Dermis blood vessel endothelial cell (primary cell): ENCODE measurements around the gene MYO5B. TPM values are rescaled to one million over a fixed set of nuclear protein-coding genes. Genes with fewer than 3 reads are reported as not detected.

ENCODE experiments used
- DNase-seq: peaks from one replicate; pipeline ENCODE4 v3.0.0; 2010
- total RNA-seq: library from RNA; depleted of rRNA; stranded (reverse); fragments of >200 nt; gene quantifications from 2 replicates; pipeline ENCODE4 v1.2.3, GENCODE V29; 2014

MYO5B gene
- total RNA-seq, 1 donor from 2014 or later, result 0.85 TPM

GRCh38 chr18:50144540-50144939 lies 50.4 kb downstream of the MYO5B start:
- no peak for DNase-seq

DNA sequence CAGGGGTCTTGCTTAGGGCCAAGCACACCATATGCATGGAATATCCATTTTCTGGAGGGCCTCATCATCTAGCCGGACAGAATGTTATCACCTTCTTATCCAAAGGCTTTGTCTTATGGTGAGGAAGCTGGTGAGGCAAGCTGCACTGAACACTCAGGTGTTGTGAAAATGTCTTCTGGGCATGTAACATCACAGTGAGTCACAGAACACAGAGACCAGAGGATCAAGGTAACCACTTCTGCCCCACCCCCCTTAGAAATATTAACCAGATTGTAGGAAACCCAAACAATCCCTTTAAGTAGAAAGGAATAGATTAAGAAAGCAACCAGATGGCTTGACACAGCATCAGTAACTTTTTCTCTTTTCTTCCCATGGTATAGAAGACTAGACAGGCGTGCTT lies 51.1 kb downstream of the MYO5B start:
- DNase-seq, result no peak

- no peak for DNase-seq
Observed at GRCh38 chr18:50143294-50143693, 51.7 kb downstream of the MYO5B start.

DNA sequence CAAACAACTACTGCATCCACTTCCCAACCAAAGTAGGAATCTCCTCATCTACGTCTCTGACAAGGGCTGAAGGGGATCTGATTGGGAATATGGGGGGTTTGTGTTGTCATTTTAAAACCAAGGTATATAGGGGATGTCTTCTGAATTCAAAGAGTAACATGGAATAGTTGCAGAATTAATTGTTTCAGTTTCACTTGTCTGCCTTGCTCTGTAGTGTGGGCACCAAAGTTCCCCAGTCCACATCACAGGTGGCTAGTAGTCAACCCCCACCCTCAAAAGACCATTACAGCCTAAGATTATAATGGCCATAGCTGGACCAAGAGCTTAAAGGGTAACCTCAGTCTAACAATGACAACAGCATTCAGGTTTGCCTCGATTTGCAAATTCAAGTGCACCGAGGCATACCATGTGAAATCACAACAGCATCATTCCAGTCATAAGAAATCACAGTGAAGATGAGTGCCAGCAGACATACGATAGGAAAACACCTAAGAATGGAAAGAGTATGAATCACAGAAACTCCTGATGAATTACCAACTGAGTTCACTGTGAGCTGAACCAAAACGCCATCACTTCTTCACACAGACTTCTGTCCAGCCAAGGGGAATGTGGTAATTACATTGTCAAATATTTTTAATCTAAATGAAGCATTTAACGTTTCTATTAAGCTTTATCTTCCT lies 52.4 kb downstream of the MYO5B start:
- DNase-seq, result no peak

- DNase-seq, result no peak
Observed at GRCh38 chr18:50138181-50139064, 56.5 kb downstream of the MYO5B start.

DNA sequence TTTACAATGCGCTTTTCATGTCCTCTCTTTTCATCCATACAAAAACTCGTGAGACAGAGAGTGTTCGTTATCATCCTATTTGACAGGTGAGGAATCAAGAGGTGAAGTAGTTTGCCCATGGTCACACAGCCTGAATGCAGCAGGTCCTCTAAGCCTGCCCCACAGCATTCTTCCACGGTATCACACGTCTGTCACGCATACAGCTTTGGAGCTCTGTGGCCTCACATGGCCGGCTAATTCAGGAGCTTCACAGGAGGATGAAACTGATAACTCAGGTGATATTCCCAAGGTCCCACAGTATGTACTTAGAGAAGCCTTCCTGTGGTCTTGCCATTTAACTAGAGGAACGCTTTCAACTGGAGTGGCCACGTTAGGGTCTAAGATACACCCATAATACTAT lies 59.0 kb downstream of the MYO5B start:
- no peak for DNase-seq

GRCh38 chr18:50133526-50133925 lies 61.4 kb downstream of the MYO5B start:
- DNase-seq, result no peak

GRCh38 chr18:50131591-50131990 lies 63.4 kb downstream of the MYO5B start:
- no peak for DNase-seq

GRCh38 chr18:50128506-50129271 lies 66.3 kb downstream of the MYO5B start:
- no peak for DNase-seq

GRCh38 chr18:50127516-50128210 lies 67.3 kb downstream of the MYO5B start:
- DNase-seq, result no peak

- DNase-seq, result no peak
Observed at GRCh38 chr18:50126471-50126870, 68.5 kb downstream of the MYO5B start.

DNA sequence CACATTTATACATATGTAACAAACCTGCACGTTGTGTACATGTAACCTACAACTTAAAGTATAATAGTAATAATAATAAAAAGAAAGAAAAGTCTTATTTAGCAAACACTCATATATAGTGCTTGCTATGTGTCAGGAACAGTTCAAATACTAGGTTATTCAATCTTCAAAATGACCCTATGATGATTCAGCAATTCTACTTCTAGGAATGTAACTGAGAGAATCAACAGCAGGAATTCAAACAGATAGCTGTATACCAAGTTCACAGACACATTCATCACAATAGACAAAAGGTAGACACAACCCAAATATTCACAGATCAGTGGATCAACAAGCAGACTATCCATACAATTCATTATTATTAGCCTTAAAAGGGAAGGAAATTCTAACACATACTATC lies 69.5 kb downstream of the MYO5B start:
- no peak for DNase-seq

DNA sequence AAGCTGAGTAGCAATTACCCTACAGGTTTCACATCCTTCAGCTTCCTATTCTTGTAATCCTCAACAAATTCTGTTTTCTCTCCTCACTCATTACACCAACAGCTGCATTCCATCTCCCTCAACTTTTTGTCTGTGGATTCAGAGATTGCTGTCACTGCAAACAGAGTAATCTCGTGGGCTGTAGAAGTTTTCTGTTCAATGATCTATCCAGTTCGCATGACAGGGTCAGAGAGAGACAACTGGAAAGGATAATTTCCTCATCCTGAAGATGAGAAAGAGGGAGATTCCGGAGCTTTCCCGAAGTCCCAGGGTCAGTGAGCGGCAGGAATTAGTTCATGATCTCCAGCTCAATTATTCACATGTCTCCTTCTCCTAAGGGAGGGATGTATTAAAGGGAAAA lies 75.7 kb downstream of the MYO5B start:
- DNase-seq, result no peak

GRCh38 chr18:50117863-50118262 lies 77.1 kb downstream of the MYO5B start:
- DNase-seq, result no peak

DNA sequence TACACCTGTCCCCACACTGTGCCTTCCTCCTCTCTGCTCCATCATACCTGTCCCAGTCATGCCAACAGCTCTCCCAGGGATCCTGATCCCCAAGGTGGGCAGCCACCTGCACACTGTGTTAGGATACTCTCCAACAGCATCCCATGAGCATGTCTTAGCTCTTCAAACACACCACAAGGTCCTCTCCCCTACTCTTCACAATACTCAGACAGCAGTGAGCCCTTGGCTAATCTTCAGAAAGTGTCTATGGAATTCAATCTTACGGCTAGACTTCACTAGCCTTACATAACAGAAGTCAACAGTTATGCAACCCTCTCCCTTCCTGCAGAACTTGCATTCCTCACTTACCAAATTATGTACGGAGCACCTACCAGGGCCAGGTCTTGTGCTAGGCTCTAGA lies 79.9 kb downstream of the MYO5B start:
- no peak for DNase-seq

GRCh38 chr18:50114448-50114847 lies 80.5 kb downstream of the MYO5B start:
- DNase-seq, result no peak

- DNase-seq, result no peak
Observed at GRCh38 chr18:50113726-50114125, 81.2 kb downstream of the MYO5B start.

- DNase-seq, result no peak
Observed at GRCh38 chr18:50111398-50111797, 83.5 kb downstream of the MYO5B start.

- no peak for DNase-seq
Observed at GRCh38 chr18:50107468-50107977, 87.4 kb downstream of the MYO5B start.

DNA sequence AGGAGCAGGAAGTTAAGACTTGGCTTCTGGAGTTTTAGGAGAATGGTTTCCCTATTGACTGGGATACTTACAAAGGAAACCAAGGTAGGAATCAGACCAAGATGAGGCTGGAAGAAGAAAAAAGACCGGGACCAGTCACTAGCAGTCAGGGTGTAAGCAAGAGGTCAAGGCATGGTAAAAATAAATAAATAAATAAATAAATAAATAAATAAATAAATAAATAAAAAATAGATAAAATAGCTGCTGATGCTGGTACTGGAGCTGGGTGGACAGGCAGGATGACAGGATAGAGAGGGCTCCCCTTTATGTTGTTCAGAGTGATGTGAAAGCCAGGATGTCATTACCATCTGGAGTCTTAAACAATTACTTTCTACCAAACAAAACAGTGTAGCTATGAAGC lies 89.9 kb downstream of the MYO5B start:
- no peak for DNase-seq

- DNase-seq, result no peak
Observed at GRCh38 chr18:50104421-50104820, 90.5 kb downstream of the MYO5B start.

- no peak for DNase-seq
Observed at GRCh38 chr18:50099725-50100407, 95.1 kb downstream of the MYO5B start.
